ENCODE measurements around the gene SRP14. TPM values are rescaled to one million over a fixed set of nuclear protein-coding genes. Genes with fewer than 3 reads are reported as not detected.

SRP14 gene
- total and polyA plus RNA-seq, 9 of the 15 experiments (the other 6 are each of a cell fraction or from before 2014, with no cell fraction given) = 161 to 1,097 (median 402) TPM

GRCh38 chr15:40016224-40016865, 22.6 kb downstream of the SRP14 start:
- ChIA-PET POLR2A (no interaction called here), CTCF (ENCODE audit: low intra/inter-chr PET ratio) (no interaction called here)
- Histone ChIP-seq H2AFZ (ENCODE audit: low read depth, low read length) (no peak overlapping the region), H4K20me1 (replicated peaks; ENCODE audit: control insufficient read depth, insufficient read depth, low read length) (no peaks in the 10 kb centered on the region), H3K27me3 (ENCODE audit: control insufficient read depth in 2 of 2, insufficient read depth in 2 of 2, low read length in 2 of 2) (no peaks in the 10 kb centered on the region), H3K36me3 (ENCODE audit: control insufficient read depth, insufficient read depth, low read length) (peaks cover 61% of the 10 kb centered on the region), H3K9ac (ENCODE audit: insufficient read depth in 1 of 2, low read depth in 2 of 2, low read length in 2 of 2) (no peak overlapping the region), H3K4me2 (ENCODE audit: insufficient read depth, low read length) (no peak overlapping the region), H3K79me2 (ENCODE audit: control insufficient read depth, insufficient read depth, low read length) (no peaks in the 10 kb centered on the region), H3K9me3 (replicated peaks; ENCODE audit: control insufficient read depth, insufficient read depth, low read depth, low read length) (peaks cover 5% of the 10 kb centered on the region; the same call in 1 of the 2 replicates), H3K4me1 (replicated peaks in 1 of 2; ENCODE audit: control insufficient read depth in 2 of 2, insufficient read depth in 2 of 2, low read length in 2 of 2) (no peaks in the 10 kb centered on the region), H3K4me3 (no peak overlapping the region), H3K9me1 (ENCODE audit: control insufficient read depth, insufficient read depth, low read length) (no peaks in the 10 kb centered on the region), H3K27ac (ENCODE audit: extremely low read depth, low read depth, low read length) (no peak overlapping the region)
- DNase-seq (ENCODE audit: extremely low read depth in 1 of 4, low spot score in 3 of 4) (no peak), FAIRE-seq (no peak), ATAC-seq (no peak)
- in situ Hi-C loops (cut with MboI) = loop anchor here (25.0 kb wide), 1 partner anchor 229 kb away; the partner anchor contains the start of gene FSIP1
- no TSS peak for BruUV-seq (replicated peaks)
- intact Hi-C loops (cut with micrococcal nuclease) = no loop called here
- no peak for TF ChIP-seq AFF1 (IDR thresholded peaks at IDR 0.05; ENCODE audit: low read depth in 1 of 2, partially characterized antibody in 2 of 2)
- TF ChIP-seq STAG1 (CRISPR knock-in tag; IDR thresholded peaks at IDR 0.05; ENCODE audit: borderline replicate concordance) = no peak
- TF ChIP-seq PTTG1 (tag; IDR thresholded peaks at IDR 0.05; ENCODE audit: low read depth) = no peak
- TF ChIP-seq ZNF282 (CRISPR knock-in tag; IDR thresholded peaks at IDR 0.05) = no peak
- TF ChIP-seq PHF20 (IDR thresholded peaks at IDR 0.05; ENCODE audit: partially characterized antibody) = no peak
- 88% methylated on average over 4 of the region's 4 CpGs for WGBS (ENCODE audit: insufficient coverage, low coverage, missing lambda C conversion rate)

All from K562 (cell line).